ENCODE data around the gene HS3ST5.

HS3ST5 gene

DNA sequence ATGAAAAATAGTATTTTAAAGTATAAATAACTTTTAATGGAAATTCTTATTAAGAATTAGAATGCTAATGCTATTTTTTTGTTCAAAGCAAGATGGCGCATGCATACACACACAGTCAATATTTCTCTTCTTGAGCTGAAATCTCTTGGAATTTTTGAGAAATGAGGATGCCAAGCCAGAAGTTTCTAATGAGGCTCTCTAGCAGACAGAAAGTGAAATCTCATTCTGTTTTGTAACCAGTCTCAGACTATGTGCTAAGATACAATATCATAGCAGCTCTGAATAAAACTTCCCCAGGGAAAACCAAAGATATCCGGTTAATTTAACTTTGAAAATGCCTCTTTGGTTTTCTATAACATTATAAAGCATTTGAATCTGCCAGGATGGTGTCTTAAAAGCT is 274.7 kb downstream of the HS3ST5 start:
- TF ChIP-seq, protein P1, sequence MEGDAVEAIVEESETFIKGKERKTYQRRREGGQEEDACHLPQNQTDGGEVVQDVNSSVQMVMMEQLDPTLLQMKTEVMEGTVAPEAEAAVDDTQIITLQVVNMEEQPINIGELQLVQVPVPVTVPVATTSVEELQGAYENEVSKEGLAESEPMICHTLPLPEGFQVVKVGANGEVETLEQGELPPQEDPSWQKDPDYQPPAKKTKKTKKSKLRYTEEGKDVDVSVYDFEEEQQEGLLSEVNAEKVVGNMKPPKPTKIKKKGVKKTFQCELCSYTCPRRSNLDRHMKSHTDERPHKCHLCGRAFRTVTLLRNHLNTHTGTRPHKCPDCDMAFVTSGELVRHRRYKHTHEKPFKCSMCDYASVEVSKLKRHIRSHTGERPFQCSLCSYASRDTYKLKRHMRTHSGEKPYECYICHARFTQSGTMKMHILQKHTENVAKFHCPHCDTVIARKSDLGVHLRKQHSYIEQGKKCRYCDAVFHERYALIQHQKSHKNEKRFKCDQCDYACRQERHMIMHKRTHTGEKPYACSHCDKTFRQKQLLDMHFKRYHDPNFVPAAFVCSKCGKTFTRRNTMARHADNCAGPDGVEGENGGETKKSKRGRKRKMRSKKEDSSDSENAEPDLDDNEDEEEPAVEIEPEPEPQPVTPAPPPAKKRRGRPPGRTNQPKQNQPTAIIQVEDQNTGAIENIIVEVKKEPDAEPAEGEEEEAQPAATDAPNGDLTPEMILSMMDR (IDR thresholded peaks at IDR 0.05; ENCODE audit: low read depth, low read length, missing control alignments), result no peak
- DNase-seq, result no peak
- Histone ChIP-seq H3K4me3 (ENCODE audit: low read depth, low read length) (no peak overlapping the region), H3K36me3 (replicated peaks) (no peaks in the 10 kb centered on the region), H3K27me3 (replicated peaks) (no peaks in the 10 kb centered on the region), H3K27ac (no peak overlapping the region)
- in situ Hi-C loops (cut with HindIII; ENCODE audit: low pct_ligation_motif_present, low sequenced_read_pairs), result no loop called here

DNA sequence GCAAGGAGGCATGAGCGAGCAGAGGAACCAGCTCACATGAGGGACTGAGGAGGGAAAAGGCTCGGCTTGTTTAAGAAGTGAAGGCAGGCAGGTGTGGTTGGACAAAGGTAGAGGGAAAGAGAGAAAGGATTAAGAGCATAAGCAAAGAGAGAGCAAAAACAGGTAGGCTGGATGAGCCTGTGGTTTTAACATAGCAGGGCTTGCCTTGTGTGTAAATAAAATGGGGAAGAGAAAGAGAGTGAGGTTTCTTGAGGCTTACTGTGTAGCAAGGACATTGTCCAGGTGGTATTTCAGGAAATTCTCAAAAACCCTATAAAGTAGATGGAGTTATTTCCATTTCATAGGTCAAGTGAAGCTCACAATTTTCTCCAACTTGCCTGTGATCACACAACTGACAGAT is 278.0 kb downstream of the HS3ST5 start:
- TF ChIP-seq, protein P1 (IDR thresholded peaks at IDR 0.05; ENCODE audit: low read depth, low read length, missing control alignments), result no peak
- H3K27me3 ChIP-seq (replicated peaks), result no peaks in the 10 kb centered on the region
- no peaks in the 10 kb centered on the region for H3K36me3 ChIP-seq (replicated peaks)
- in situ Hi-C loops (cut with HindIII; ENCODE audit: low pct_ligation_motif_present, low sequenced_read_pairs), result no loop called here
- no peak overlapping the region for H3K27ac ChIP-seq
- no peak for DNase-seq
- H3K4me3 ChIP-seq (ENCODE audit: low read depth, low read length), result no peak overlapping the region

DNA sequence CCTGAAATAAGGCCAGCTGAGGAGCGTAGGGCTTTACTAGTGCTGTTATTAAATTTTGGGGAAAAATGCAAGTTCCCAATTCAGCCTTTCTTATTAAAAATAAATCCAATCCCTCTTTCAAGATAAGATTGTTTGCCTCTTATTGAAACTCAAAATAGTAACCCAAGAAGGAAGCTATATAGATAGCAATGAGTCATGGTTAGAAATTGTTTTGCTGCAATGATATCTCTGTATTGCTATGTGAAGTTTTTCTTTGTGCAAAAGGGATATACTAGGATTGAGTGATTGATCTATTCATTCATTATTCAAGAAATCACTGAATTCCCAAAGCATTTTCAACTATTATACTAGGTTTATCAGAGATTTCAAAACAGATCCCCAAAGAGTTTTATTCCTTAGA is 278.9 kb downstream of the HS3ST5 start:
- TF ChIP-seq, protein P1 (IDR thresholded peaks at IDR 0.05; ENCODE audit: low read depth, low read length, missing control alignments), result no peak
- H3K27ac ChIP-seq, result no peak overlapping the region
- H3K36me3 ChIP-seq (replicated peaks), result no peaks in the 10 kb centered on the region
- in situ Hi-C loops (cut with HindIII; ENCODE audit: low pct_ligation_motif_present, low sequenced_read_pairs), result no loop called here
- H3K27me3 ChIP-seq (replicated peaks), result no peaks in the 10 kb centered on the region
- no peak for DNase-seq
- no peak overlapping the region for H3K4me3 ChIP-seq (ENCODE audit: low read depth, low read length)

- no peak overlapping the region for H3K27ac ChIP-seq
- no peaks in the 10 kb centered on the region for H3K36me3 ChIP-seq (replicated peaks)
- TF ChIP-seq, protein P1 (IDR thresholded peaks at IDR 0.05; ENCODE audit: low read depth, low read length, missing control alignments), result no peak
- in situ Hi-C loops (cut with HindIII; ENCODE audit: low pct_ligation_motif_present, low sequenced_read_pairs), result no loop called here
- H3K27me3 ChIP-seq (replicated peaks), result no peaks in the 10 kb centered on the region
- no peak for DNase-seq
- H3K4me3 ChIP-seq (ENCODE audit: low read depth, low read length), result no peak overlapping the region
Observed at GRCh38 chr6:114062199-114062598, 280.6 kb downstream of the HS3ST5 start.

- Histone ChIP-seq H3K36me3 (replicated peaks) (no peaks in the 10 kb centered on the region), H3K27ac (no peak overlapping the region), H3K4me3 (ENCODE audit: low read depth, low read length) (no peak overlapping the region), H3K27me3 (replicated peaks) (no peaks in the 10 kb centered on the region)
- DNase-seq, result no peak
- TF ChIP-seq, protein P1 (IDR thresholded peaks at IDR 0.05; ENCODE audit: low read depth, low read length, missing control alignments), result no peak
- in situ Hi-C loops (cut with HindIII; ENCODE audit: low pct_ligation_motif_present, low sequenced_read_pairs), result no loop called here
Observed at GRCh38 chr6:114061741-114062140, 281.1 kb downstream of the HS3ST5 start.

- no peak overlapping the region for H3K4me3 ChIP-seq (ENCODE audit: low read depth, low read length)
- no peaks in the 10 kb centered on the region for H3K27me3 ChIP-seq (replicated peaks)
- in situ Hi-C loops (cut with HindIII; ENCODE audit: low pct_ligation_motif_present, low sequenced_read_pairs), result no loop called here
- no peak overlapping the region for H3K27ac ChIP-seq
- no peak for DNase-seq
- H3K36me3 ChIP-seq (replicated peaks), result no peaks in the 10 kb centered on the region
- TF ChIP-seq, protein P1 (IDR thresholded peaks at IDR 0.05; ENCODE audit: low read depth, low read length, missing control alignments), result no peak
Observed at GRCh38 chr6:114061116-114061515, 281.7 kb downstream of the HS3ST5 start.

Measured in brain microvascular endothelial cell (primary cell).